ENCODE results near the gene RIPK1. TPM values are rescaled to one million over a fixed set of nuclear protein-coding genes. Genes with fewer than 3 reads are reported as not detected.

Gene RIPK1
- total and polyA plus RNA-seq, 9 of the 15 experiments (the other 6 are each of a cell fraction or from before 2014, with no cell fraction given): 3.8 to 24.9 (median 17.7) TPM

DNA sequence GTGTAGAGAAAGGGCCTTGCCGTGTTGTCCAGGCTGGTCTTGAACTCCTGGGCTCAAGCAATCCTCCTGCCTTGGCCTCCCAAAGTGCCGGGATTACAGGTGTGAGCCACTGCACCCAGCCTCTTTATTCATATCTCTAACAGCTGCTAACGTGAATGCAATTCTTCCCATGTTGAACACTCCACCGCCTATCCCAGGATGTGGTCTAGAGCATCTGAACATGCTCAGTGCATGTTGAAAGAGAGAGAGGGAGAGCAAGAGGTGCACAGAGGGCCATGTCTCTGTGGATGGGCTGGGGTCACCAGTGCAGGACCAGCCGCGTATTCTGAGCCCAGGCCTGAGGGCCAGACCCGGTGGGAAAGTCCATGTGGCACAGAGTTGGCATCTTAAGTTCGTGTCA lies 76.3 kb downstream of the RIPK1 start:
- 42% methylated on average over 8 of the region's 8 CpGs for WGBS (ENCODE audit: insufficient coverage, low coverage, missing lambda C conversion rate)
- DNase-seq (ENCODE audit: extremely low read depth in 1 of 4, low spot score in 3 of 4): no peak
- H4K20me1 ChIP-seq (replicated peaks; ENCODE audit: control insufficient read depth, insufficient read depth, low read length): no peaks in the 10 kb centered on the region
- POLR2A ChIA-PET: interaction anchor here (1.6 to 2.9 kb wide), 2 partner anchors 8 to 13 kb away, joined by 8 to 10 read pairs; partner anchors contain the start of gene TUBB2A
- H3K27me3 ChIP-seq (ENCODE audit: control insufficient read depth in 2 of 2, insufficient read depth in 2 of 2, low read length in 2 of 2): no peaks in the 10 kb centered on the region
- H3K9me1 ChIP-seq (ENCODE audit: control insufficient read depth, insufficient read depth, low read length): no peaks in the 10 kb centered on the region
- no peak overlapping the region for H3K4me3 ChIP-seq
- no peak overlapping the region for H3K27ac ChIP-seq (ENCODE audit: extremely low read depth, low read depth, low read length)
- H2AFZ ChIP-seq (ENCODE audit: low read depth, low read length): no peak overlapping the region
- H3K9me3 ChIP-seq (replicated peaks; ENCODE audit: control insufficient read depth, insufficient read depth, low read depth, low read length): no peaks in the 10 kb centered on the region
- BruUV-seq (replicated peaks): no TSS peak
- peaks cover 0 to 16% of the 10 kb centered on the region in 2 experiments; a peak in 2 of 5 replicates for H3K4me1 ChIP-seq (replicated peaks in 1 of 2; ENCODE audit: control insufficient read depth in 2 of 2, insufficient read depth in 2 of 2, low read length in 2 of 2)
- ATAC-seq: no peak
- intact Hi-C loops (cut with micrococcal nuclease): no loop called here
- no peaks in the 10 kb centered on the region for H3K79me2 ChIP-seq (ENCODE audit: control insufficient read depth, insufficient read depth, low read length)
- CTCF ChIA-PET (ENCODE audit: low intra/inter-chr PET ratio): no interaction called here
- no peak overlapping the region for H3K4me2 ChIP-seq (ENCODE audit: insufficient read depth, low read length)
- H3K9ac ChIP-seq (ENCODE audit: insufficient read depth in 1 of 2, low read depth in 2 of 2, low read length in 2 of 2): peak overlapping the region in 1 of 2 experiments; percentile 65; a peak in 1 of 4 replicates
- in situ Hi-C loops (cut with MboI): no loop called here
- no peak for TF ChIP-seq CSDE1 (IDR thresholded peaks at IDR 0.05)
- no peak for TF ChIP-seq FOXJ2 (tag; IDR thresholded peaks at IDR 0.05)
- H3K36me3 ChIP-seq (ENCODE audit: control insufficient read depth, insufficient read depth, low read length): no peaks in the 10 kb centered on the region
- no peak for FAIRE-seq

DNA sequence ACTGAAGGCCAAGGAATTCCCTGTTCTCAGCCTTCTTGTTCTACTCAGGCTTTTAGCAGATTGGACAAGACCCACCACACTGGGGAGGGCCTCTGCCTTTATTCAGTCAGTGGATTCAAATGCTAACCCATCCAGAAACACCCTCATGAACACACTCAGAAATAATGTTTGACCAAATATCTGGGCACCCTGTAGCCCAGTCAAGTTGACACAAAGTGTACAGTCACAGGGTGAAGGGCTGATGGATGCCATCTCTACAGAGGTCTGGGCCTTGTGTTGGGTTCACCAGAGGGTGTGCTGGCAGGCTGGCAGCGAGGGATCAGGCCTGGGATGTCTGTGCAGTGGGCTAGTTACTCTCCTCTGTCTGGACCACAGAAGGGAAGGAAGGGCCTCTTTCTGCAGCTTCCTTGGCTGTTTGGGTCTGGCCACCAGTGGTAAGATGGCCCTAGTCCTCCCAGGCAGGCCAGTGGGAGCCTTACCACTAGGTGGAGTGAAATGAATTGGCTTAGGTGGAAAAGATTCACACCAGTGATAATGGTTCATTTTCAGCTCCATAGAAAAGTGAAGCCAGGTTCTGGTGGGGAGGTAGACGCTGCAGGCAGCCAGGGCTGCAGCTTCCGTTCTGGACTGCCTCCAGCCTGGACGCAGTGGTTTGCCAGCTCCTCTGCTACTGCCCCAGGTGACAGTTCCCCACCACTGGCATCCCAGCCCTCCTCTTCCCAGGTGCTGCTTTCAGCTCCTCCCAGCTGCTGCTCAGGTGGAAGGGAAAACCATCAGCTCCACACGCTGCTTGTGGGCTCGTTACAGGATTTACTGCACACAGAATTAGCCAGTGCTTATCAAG lies 79.8 kb downstream of the RIPK1 start:
- Histone ChIP-seq H3K4me3 (no peak overlapping the region), H2AFZ (ENCODE audit: low read depth, low read length) (no peak overlapping the region), H3K36me3 (ENCODE audit: control insufficient read depth, insufficient read depth, low read length) (peaks cover 2% of the 10 kb centered on the region; the same call in 1 of the 3 replicates), H3K79me2 (ENCODE audit: control insufficient read depth, insufficient read depth, low read length) (no peaks in the 10 kb centered on the region), H3K9me3 (replicated peaks; ENCODE audit: control insufficient read depth, insufficient read depth, low read depth, low read length) (no peaks in the 10 kb centered on the region), H4K20me1 (replicated peaks; ENCODE audit: control insufficient read depth, insufficient read depth, low read length) (no peaks in the 10 kb centered on the region), H3K9ac (ENCODE audit: insufficient read depth in 1 of 2, low read depth in 2 of 2, low read length in 2 of 2) (peak overlapping the region in 1 of 2 experiments; percentile 75; a peak in 2 of 4 replicates), H3K4me2 (ENCODE audit: insufficient read depth, low read length) (no peak overlapping the region), H3K4me1 (replicated peaks in 1 of 2; ENCODE audit: control insufficient read depth in 2 of 2, insufficient read depth in 2 of 2, low read length in 2 of 2) (peaks cover 0 to 12% of the 10 kb centered on the region in 2 experiments; a peak in 2 of 5 replicates), H3K27me3 (ENCODE audit: control insufficient read depth in 2 of 2, insufficient read depth in 2 of 2, low read length in 2 of 2) (no peaks in the 10 kb centered on the region), H3K9me1 (ENCODE audit: control insufficient read depth, insufficient read depth, low read length) (no peaks in the 10 kb centered on the region), H3K27ac (ENCODE audit: extremely low read depth, low read depth, low read length) (no peak overlapping the region)
- WGBS (ENCODE audit: insufficient coverage, low coverage, missing lambda C conversion rate): 48% methylated on average over 6 of the region's 6 CpGs
- no TSS peak for BruUV-seq (replicated peaks)
- FAIRE-seq (no peak), ATAC-seq (peak; percentile 79), DNase-seq (ENCODE audit: extremely low read depth in 1 of 4, low spot score in 3 of 4) (peak in 2 of 4 experiments; percentile 43 to 47)
- intact Hi-C loops (cut with micrococcal nuclease): no loop called here
- CTCF ChIA-PET (ENCODE audit: low intra/inter-chr PET ratio): interaction anchor here (1.4 kb wide), 1 partner anchor 103 kb away, joined by 3 read pairs; no protein-coding TSS in a partner anchor
- in situ Hi-C loops (cut with MboI): no loop called here
- POLR2A ChIA-PET: interaction anchor here (0.6 to 4.8 kb wide), 7 partner anchors 8 to 168 kb away, joined by 3 to 38 read pairs (median 4); partner anchors contain the start of genes BPHL and TUBB2A
- TF ChIP-seq, protein P1, sequence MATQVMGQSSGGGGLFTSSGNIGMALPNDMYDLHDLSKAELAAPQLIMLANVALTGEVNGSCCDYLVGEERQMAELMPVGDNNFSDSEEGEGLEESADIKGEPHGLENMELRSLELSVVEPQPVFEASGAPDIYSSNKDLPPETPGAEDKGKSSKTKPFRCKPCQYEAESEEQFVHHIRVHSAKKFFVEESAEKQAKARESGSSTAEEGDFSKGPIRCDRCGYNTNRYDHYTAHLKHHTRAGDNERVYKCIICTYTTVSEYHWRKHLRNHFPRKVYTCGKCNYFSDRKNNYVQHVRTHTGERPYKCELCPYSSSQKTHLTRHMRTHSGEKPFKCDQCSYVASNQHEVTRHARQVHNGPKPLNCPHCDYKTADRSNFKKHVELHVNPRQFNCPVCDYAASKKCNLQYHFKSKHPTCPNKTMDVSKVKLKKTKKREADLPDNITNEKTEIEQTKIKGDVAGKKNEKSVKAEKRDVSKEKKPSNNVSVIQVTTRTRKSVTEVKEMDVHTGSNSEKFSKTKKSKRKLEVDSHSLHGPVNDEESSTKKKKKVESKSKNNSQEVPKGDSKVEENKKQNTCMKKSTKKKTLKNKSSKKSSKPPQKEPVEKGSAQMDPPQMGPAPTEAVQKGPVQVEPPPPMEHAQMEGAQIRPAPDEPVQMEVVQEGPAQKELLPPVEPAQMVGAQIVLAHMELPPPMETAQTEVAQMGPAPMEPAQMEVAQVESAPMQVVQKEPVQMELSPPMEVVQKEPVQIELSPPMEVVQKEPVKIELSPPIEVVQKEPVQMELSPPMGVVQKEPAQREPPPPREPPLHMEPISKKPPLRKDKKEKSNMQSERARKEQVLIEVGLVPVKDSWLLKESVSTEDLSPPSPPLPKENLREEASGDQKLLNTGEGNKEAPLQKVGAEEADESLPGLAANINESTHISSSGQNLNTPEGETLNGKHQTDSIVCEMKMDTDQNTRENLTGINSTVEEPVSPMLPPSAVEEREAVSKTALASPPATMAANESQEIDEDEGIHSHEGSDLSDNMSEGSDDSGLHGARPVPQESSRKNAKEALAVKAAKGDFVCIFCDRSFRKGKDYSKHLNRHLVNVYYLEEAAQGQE (IDR thresholded peaks at IDR 0.05; ENCODE audit: borderline replicate concordance): peak; percentile 47; the same call in 1 of the 2 replicates
- TF ChIP-seq, protein P1 (CRISPR knock-in tag; IDR thresholded peaks at IDR 0.05; ENCODE audit: low read depth): no peak
